HEK293 (cell line): ENCODE measurements around the gene PAK1.

Source experiments
- BCL6B ChIP-seq: fragments of 450-650 bp; formaldehyde crosslinking; IDR thresholded peaks from 2 replicates; pipeline ENCODE4 v1.5.1; 2017; ENCODE audit warnings: missing biosample characterization, missing genetic modification characterization
- ZBTB10 ChIP-seq: fragments of 450-650 bp; formaldehyde crosslinking; IDR thresholded peaks from 2 replicates; pipeline ENCODE4 v1.5.1; 2016; ENCODE audit warnings: missing biosample characterization, missing genetic modification characterization
- ZBTB20 ChIP-seq: fragments of 450-650 bp; formaldehyde crosslinking; IDR thresholded peaks from 2 replicates; pipeline ENCODE4 v1.5.1; 2016; ENCODE audit warnings: missing biosample characterization, missing genetic modification characterization
- ZFP3 ChIP-seq: fragments of 450-650 bp; formaldehyde crosslinking; IDR thresholded peaks from 2 replicates; pipeline ENCODE4 v1.5.1; 2016; ENCODE audit warnings: low read depth, missing biosample characterization, missing genetic modification characterization
- ZFP37 ChIP-seq: fragments of 450-650 bp; formaldehyde crosslinking; IDR thresholded peaks from 2 replicates; pipeline ENCODE4 v1.5.1; 2016; ENCODE audit warnings: missing biosample characterization, missing genetic modification characterization
- ZNF157 ChIP-seq: fragments of 450-650 bp; formaldehyde crosslinking; IDR thresholded peaks from 2 replicates; pipeline ENCODE4 v1.5.1; 2016; ENCODE audit warnings: missing biosample characterization, missing genetic modification characterization
- ZNF175 ChIP-seq: fragments of 450-650 bp; formaldehyde crosslinking; IDR thresholded peaks from 2 replicates; pipeline ENCODE4 v1.5.1; 2016; ENCODE audit warnings: missing biosample characterization, missing genetic modification characterization
- ZNF184 ChIP-seq: fragments of 450-650 bp; IDR thresholded peaks from 2 replicates; pipeline ENCODE4 v1.5.1; 2018; ENCODE audit warnings: missing biosample characterization, mild to moderate bottlenecking, missing genetic modification characterization
- ZNF23 ChIP-seq: fragments of 450-650 bp; formaldehyde crosslinking; IDR thresholded peaks from 2 replicates; pipeline ENCODE4 v1.5.1; 2016; ENCODE audit warnings: missing biosample characterization, missing genetic modification characterization, borderline replicate concordance
- ZNF248 ChIP-seq: fragments of 450-650 bp; formaldehyde crosslinking; IDR thresholded peaks from 2 replicates; pipeline ENCODE4 v1.5.1; 2017; ENCODE audit warnings: missing biosample characterization, missing genetic modification characterization
- ZNF416 ChIP-seq: fragments of 450-650 bp; formaldehyde crosslinking; IDR thresholded peaks from 2 replicates; pipeline ENCODE4 v1.5.1; 2016; ENCODE audit warnings: missing biosample characterization, missing genetic modification characterization
- ZNF664 ChIP-seq: fragments of 450-650 bp; formaldehyde crosslinking; IDR thresholded peaks from 2 replicates; pipeline ENCODE4 v1.5.1; 2016; ENCODE audit warnings: missing biosample characterization, missing genetic modification characterization
- ZSCAN18 ChIP-seq: fragments of 450-650 bp; formaldehyde crosslinking; IDR thresholded peaks from 2 replicates; pipeline ENCODE4 v1.5.1; 2016; ENCODE audit warnings: missing biosample characterization, missing genetic modification characterization
- TF ChIP-seq, protein P1 (sequence below): fragments of 450-650 bp; formaldehyde crosslinking; IDR thresholded peaks from 2 replicates; pipeline ENCODE4 v1.5.1; 2016; ENCODE audit warnings: missing biosample characterization, missing genetic modification characterization

- TF ChIP-seq ZNF157 (tag by site-specific recombination): no peak
- TF ChIP-seq BCL6B (tag by site-specific recombination): no peak
- TF ChIP-seq ZNF664: no peak
- TF ChIP-seq ZFP37 (tag by site-specific recombination): no peak
- TF ChIP-seq, protein P1, sequence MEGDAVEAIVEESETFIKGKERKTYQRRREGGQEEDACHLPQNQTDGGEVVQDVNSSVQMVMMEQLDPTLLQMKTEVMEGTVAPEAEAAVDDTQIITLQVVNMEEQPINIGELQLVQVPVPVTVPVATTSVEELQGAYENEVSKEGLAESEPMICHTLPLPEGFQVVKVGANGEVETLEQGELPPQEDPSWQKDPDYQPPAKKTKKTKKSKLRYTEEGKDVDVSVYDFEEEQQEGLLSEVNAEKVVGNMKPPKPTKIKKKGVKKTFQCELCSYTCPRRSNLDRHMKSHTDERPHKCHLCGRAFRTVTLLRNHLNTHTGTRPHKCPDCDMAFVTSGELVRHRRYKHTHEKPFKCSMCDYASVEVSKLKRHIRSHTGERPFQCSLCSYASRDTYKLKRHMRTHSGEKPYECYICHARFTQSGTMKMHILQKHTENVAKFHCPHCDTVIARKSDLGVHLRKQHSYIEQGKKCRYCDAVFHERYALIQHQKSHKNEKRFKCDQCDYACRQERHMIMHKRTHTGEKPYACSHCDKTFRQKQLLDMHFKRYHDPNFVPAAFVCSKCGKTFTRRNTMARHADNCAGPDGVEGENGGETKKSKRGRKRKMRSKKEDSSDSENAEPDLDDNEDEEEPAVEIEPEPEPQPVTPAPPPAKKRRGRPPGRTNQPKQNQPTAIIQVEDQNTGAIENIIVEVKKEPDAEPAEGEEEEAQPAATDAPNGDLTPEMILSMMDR (tag by site-specific recombination): no peak
- no peak for TF ChIP-seq ZNF23
- no peak for TF ChIP-seq ZNF248 (tag by site-specific recombination)
- no peak for TF ChIP-seq ZNF416 (tag by site-specific recombination)
- TF ChIP-seq ZNF175 (tag by site-specific recombination): no peak
- no peak for TF ChIP-seq ZBTB10 (tag by site-specific recombination)
- TF ChIP-seq ZNF184 (tag by site-specific recombination): no peak
- no peak for TF ChIP-seq ZSCAN18 (tag by site-specific recombination)
- TF ChIP-seq ZBTB20: no peak
- no peak for TF ChIP-seq ZFP3 (tag by site-specific recombination)
Measured at GRCh38 chr11:77371646-77372045, 102.2 kb downstream of the PAK1 start.
